ENCODE measurements around the gene MAPK8. TPM values are rescaled to one million over a fixed set of nuclear protein-coding genes. Genes with fewer than 3 reads are reported as not detected.
"Not testable (repeated sequence)": the region's sequence is repeated elsewhere in the genome, so short reads cannot be mapped to it uniquely, and the experiment has no call there.

The MAPK8 gene
- total RNA-seq, 1 experiment from 2014 or later: 67.5 TPM

GRCh38 chr10:48343106-48343505 is 36.6 kb downstream of the MAPK8 start:
- H3K9me2 ChIP-seq (ENCODE audit: insufficient read depth): no peaks in the 10 kb centered on the region
- H3K4me1 ChIP-seq (replicated peaks; ENCODE audit: insufficient read depth): no peaks in the 10 kb centered on the region
- no peak for DNase-seq
- H3K27ac ChIP-seq: no peak overlapping the region
- intact Hi-C loops (cut with micrococcal nuclease; ENCODE audit: unreplicated experiment): no loop called here
- no peak overlapping the region for H2AFZ ChIP-seq
- no peak overlapping the region for H3K4me3 ChIP-seq
- H4K20me1 ChIP-seq (ENCODE audit: insufficient read depth): peaks cover 11% of the 10 kb centered on the region; the same call in 1 of the 2 replicates
- POLR2A ChIA-PET (ENCODE audit: unreplicated experiment): no interaction called here
- H3K79me2 ChIP-seq (ENCODE audit: low read depth): peaks cover 32% of the 10 kb centered on the region; the same call in 1 of the 2 replicates
- H3K27me3 ChIP-seq (ENCODE audit: insufficient read depth, low read depth): no peaks in the 10 kb centered on the region
- no peaks in the 10 kb centered on the region for H3K36me3 ChIP-seq (ENCODE audit: low read depth)
- no peak overlapping the region for H3K4me2 ChIP-seq
- no peaks in the 10 kb centered on the region for H3F3A ChIP-seq (ENCODE audit: insufficient read depth, low read depth)
- H3K9me3 ChIP-seq (ENCODE audit: insufficient read depth, low read depth): peaks cover 3% of the 10 kb centered on the region; the same call in 1 of the 2 replicates
- no peak for TF ChIP-seq CTCF (conservative IDR thresholded peaks at IDR 0.05)
- TF ChIP-seq EZH2 (IDR thresholded peaks at IDR 0.05; ENCODE audit: low read depth): no peak
- BruUV-seq (replicated peaks): no TSS peak
- CTCF ChIA-PET: no interaction called here

GRCh38 chr10:48343921-48344598 is 37.6 kb downstream of the MAPK8 start:
- H3K9me3 ChIP-seq (ENCODE audit: insufficient read depth, low read depth): peaks cover 10% of the 10 kb centered on the region
- intact Hi-C loops (cut with micrococcal nuclease; ENCODE audit: unreplicated experiment): no loop called here
- POLR2A ChIA-PET (ENCODE audit: unreplicated experiment): no interaction called here
- H3F3A ChIP-seq (ENCODE audit: insufficient read depth, low read depth): no peaks in the 10 kb centered on the region
- H3K4me3 ChIP-seq: no peak overlapping the region
- no peaks in the 10 kb centered on the region for H3K4me1 ChIP-seq (replicated peaks; ENCODE audit: insufficient read depth)
- no peaks in the 10 kb centered on the region for H3K27me3 ChIP-seq (ENCODE audit: insufficient read depth, low read depth)
- CTCF ChIA-PET: no interaction called here
- BruUV-seq (replicated peaks): no TSS peak
- peaks cover 11% of the 10 kb centered on the region; the same call in 1 of the 2 replicates for H4K20me1 ChIP-seq (ENCODE audit: insufficient read depth)
- no peak overlapping the region for H3K4me2 ChIP-seq
- peaks cover 32% of the 10 kb centered on the region; the same call in 1 of the 2 replicates for H3K79me2 ChIP-seq (ENCODE audit: low read depth)
- H3K9me2 ChIP-seq (ENCODE audit: insufficient read depth): no peaks in the 10 kb centered on the region
- TF ChIP-seq CTCF (conservative IDR thresholded peaks at IDR 0.05): no peak
- TF ChIP-seq EZH2 (IDR thresholded peaks at IDR 0.05; ENCODE audit: low read depth): no peak
- H2AFZ ChIP-seq: no peak overlapping the region
- no peak for DNase-seq
- H3K36me3 ChIP-seq (ENCODE audit: low read depth): no peaks in the 10 kb centered on the region
- H3K27ac ChIP-seq: no peak overlapping the region

GRCh38 chr10:48346248-48346647 is 39.8 kb downstream of the MAPK8 start:
- BruUV-seq (replicated peaks); H3K27me3 ChIP-seq (ENCODE audit: insufficient read depth, low read depth); H3K9me3 ChIP-seq (ENCODE audit: insufficient read depth, low read depth); H3K4me3 ChIP-seq; H3F3A ChIP-seq (ENCODE audit: insufficient read depth, low read depth); H3K4me2 ChIP-seq; H3K9me2 ChIP-seq (ENCODE audit: insufficient read depth); POLR2A ChIA-PET (ENCODE audit: unreplicated experiment); H3K27ac ChIP-seq; H3K4me1 ChIP-seq (replicated peaks; ENCODE audit: insufficient read depth); H2AFZ ChIP-seq; H3K36me3 ChIP-seq (ENCODE audit: low read depth); intact Hi-C loops (cut with micrococcal nuclease; ENCODE audit: unreplicated experiment); CTCF ChIA-PET: not testable (repeated sequence)
- DNase-seq: peak in 1 of 2 experiments; percentile 11
- Histone ChIP-seq H4K20me1 (ENCODE audit: insufficient read depth) (peaks cover 11% of the 10 kb centered on the region; the same call in 1 of the 2 replicates), H3K79me2 (ENCODE audit: low read depth) (peaks cover 32% of the 10 kb centered on the region; the same call in 1 of the 2 replicates)
- TF ChIP-seq CTCF (conservative IDR thresholded peaks at IDR 0.05): 0 out of 2 replicates have a peak, but pooled peaks have one; percentile 32

GRCh38 chr10:48347539-48347938 is 41.1 kb downstream of the MAPK8 start:
- H3K4me2 ChIP-seq; H3K4me1 ChIP-seq (replicated peaks; ENCODE audit: insufficient read depth); H3K9me2 ChIP-seq (ENCODE audit: insufficient read depth); BruUV-seq (replicated peaks); H3K9me3 ChIP-seq (ENCODE audit: insufficient read depth, low read depth); POLR2A ChIA-PET (ENCODE audit: unreplicated experiment); DNase-seq; H3K27ac ChIP-seq; H3K36me3 ChIP-seq (ENCODE audit: low read depth); H3F3A ChIP-seq (ENCODE audit: insufficient read depth, low read depth); intact Hi-C loops (cut with micrococcal nuclease; ENCODE audit: unreplicated experiment); H3K27me3 ChIP-seq (ENCODE audit: insufficient read depth, low read depth); H2AFZ ChIP-seq; H3K4me3 ChIP-seq; CTCF ChIA-PET: not testable (repeated sequence)
- peaks cover 11% of the 10 kb centered on the region; the same call in 1 of the 2 replicates for H4K20me1 ChIP-seq (ENCODE audit: insufficient read depth)
- peaks cover 26% of the 10 kb centered on the region; the same call in 1 of the 2 replicates for H3K79me2 ChIP-seq (ENCODE audit: low read depth)

GRCh38 chr10:48347943-48348342 is 41.5 kb downstream of the MAPK8 start:
- CTCF ChIA-PET; intact Hi-C loops (cut with micrococcal nuclease; ENCODE audit: unreplicated experiment); BruUV-seq (replicated peaks): not testable (repeated sequence)

More at GRCh38 chr10:48347943-48348342, 41.5 kb downstream of the MAPK8 start:
- H3K4me3 ChIP-seq; H3K4me2 ChIP-seq; H3F3A ChIP-seq (ENCODE audit: insufficient read depth, low read depth); H3K4me1 ChIP-seq (replicated peaks; ENCODE audit: insufficient read depth); H3K9me2 ChIP-seq (ENCODE audit: insufficient read depth); H2AFZ ChIP-seq; H3K27me3 ChIP-seq (ENCODE audit: insufficient read depth, low read depth); H3K36me3 ChIP-seq (ENCODE audit: low read depth); DNase-seq; POLR2A ChIA-PET (ENCODE audit: unreplicated experiment); H3K9me3 ChIP-seq (ENCODE audit: insufficient read depth, low read depth); H3K27ac ChIP-seq: not testable (repeated sequence)
- H4K20me1 ChIP-seq (ENCODE audit: insufficient read depth): peaks cover 11% of the 10 kb centered on the region; the same call in 1 of the 2 replicates
- peaks cover 22% of the 10 kb centered on the region; the same call in 1 of the 2 replicates for H3K79me2 ChIP-seq (ENCODE audit: low read depth)

Data from PC-9 (cell line).